SK-N-SH treated with all-trans-retinoic acid at 6 μM for 48 hours (cell line): ENCODE results near the gene TNFRSF25.

ENCODE experiments used
- ISL1 ChIP-seq: fragments of 250-450 bp; sonication (Bioruptor Pico); IDR thresholded peaks from 2 replicates; pipeline ENCODE4 v2.1.2; 2022; ENCODE audit warnings: mild to moderate bottlenecking, moderate library complexity
- ZC3H10 ChIP-seq: fragments of 250-450 bp; sonication (Bioruptor Pico); IDR thresholded peaks from 2 replicates; pipeline ENCODE4 v1.5.1; 2021; ENCODE audit warnings: mild to moderate bottlenecking, moderate library complexity
- ZFP30 ChIP-seq: fragments of 450-650 bp; formaldehyde crosslinking; IDR thresholded peaks from 2 replicates; pipeline ENCODE4 v1.5.0; 2022; ENCODE audit warnings: mild to moderate bottlenecking, moderate library complexity
- ZNF565 ChIP-seq: fragments of 450-650 bp; formaldehyde crosslinking; conservative IDR thresholded peaks from 2 replicates; pipeline ENCODE4 v1.5.0; 2020; ENCODE audit warnings: low read depth, mild to moderate bottlenecking, moderate library complexity

DNA sequence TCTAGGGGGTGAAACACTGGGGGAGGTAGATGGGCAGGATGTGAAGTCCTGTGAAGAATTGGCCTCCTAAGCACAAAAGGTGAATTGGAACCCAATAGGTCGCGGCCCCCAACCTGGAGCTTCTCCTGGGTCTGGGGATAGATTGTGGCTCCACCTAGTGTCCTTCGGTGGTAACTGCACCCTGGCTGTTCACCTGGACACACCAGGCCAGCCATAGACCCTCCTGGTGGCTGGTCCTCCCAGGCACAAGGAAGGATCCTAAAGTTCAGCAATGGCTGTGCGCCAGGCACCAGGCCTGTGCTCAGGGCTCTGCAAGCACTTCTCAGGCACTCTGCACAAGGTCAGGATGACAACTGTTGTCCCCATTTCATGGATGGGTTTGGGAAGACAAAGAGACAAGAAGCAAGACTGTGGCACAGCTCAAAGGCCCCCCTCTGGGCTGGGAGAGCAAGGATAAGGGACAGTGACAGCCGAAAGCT is 27.9 kb downstream of the TNFRSF25 start:
- TF ChIP-seq ZFP30 (CRISPR knock-in tag): no peak
- TF ChIP-seq ISL1 (CRISPR knock-in tag): no peak
- no peak for TF ChIP-seq ZNF565 (CRISPR knock-in tag)
- TF ChIP-seq ZC3H10 (CRISPR knock-in tag): no peak
